C4-2B (cell line): ENCODE measurements around the gene EXOSC5.

Experiments used
- CTCF ChIP-seq: fragments of 450-650 bp; conservative IDR thresholded peaks from 2 replicates; pipeline ENCODE4 v1.5.1; 2017; ENCODE audit warnings: mild to moderate bottlenecking
- ZFX ChIP-seq: fragments of 450-650 bp; IDR thresholded peaks from 2 replicates; pipeline ENCODE4 v1.6.1; 2017

- TF ChIP-seq CTCF = no peak
- TF ChIP-seq ZFX = no peak
Measured at GRCh38 chr19:41357746-41358145, 39.4 kb downstream of the EXOSC5 start.
